ENCODE data around the gene HOPX.
A peak's percentile ranks its signal among the peaks of the same experiment; 100 is the strongest.

The HOPX gene

DNA sequence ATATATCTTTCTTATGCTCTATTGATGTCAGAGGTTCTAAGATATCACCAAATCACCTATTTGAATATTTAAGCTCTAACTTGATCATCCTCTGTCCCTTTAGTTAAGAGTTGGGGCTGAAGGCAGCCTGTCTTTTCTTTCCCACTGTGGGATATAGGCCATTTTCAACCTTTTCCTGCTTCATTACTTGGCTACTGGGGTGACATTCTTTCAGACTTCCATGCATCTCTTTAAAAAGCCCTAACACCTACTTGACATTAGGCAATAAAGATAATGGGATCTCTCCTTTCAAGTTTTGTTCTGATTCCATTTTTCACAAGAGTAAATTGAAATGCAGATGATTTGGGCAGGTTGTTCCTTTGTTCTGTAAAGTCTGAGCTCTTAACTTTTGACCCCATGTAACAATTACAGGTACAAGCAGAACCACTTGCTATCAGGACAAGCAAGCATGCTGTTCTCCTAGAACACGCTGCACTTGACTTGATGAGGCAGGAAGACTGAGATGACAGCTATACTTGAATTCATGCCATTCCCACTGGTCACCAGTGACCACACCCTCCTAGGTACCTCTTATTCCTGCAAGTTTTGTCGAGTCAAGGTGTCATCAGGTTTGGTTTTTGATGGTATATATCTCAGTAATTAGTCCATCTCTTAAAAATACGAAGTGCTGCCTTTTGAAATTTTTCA, 18.2 kb downstream of the HOPX start:
- Histone ChIP-seq H3K4me3 (ENCODE audit: low read length) (no peak overlapping the region), H3K4me1 (ENCODE audit: control insufficient read depth, insufficient read depth, low read length) (peaks cover 6% of the 10 kb centered on the region), H3K27ac (ENCODE audit: low read depth, low read length) (no peak overlapping the region), H3K36me3 (ENCODE audit: control insufficient read depth, insufficient read depth, low read length) (no peaks in the 10 kb centered on the region), H3K9ac (ENCODE audit: low read length) (no peak overlapping the region), H3K27me3 (ENCODE audit: control insufficient read depth, insufficient read depth, low read length) (no peaks in the 10 kb centered on the region)

DNA sequence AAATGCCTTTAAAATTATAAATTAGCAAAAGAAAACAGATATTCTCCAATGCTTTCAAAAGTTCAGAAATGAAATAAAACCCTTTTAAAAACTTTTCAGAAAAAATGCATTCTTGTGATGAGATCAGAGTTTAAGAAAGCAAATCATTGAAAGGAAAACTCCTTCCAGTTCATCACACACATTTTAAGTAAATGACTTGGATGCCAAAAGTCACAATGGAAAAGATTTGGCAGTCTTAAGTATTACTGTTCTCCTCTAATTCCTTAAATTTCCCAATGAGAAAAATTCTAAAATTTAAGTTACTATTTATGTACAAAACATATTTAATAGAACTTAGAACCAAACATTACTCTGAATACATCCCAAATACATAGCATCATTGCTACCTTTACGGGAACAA, 21.1 kb downstream of the HOPX start:
- no peak overlapping the region for H3K9ac ChIP-seq (ENCODE audit: low read length)
- peaks cover 13% of the 10 kb centered on the region for H3K4me1 ChIP-seq (ENCODE audit: control insufficient read depth, insufficient read depth, low read length)
- H3K27me3 ChIP-seq (ENCODE audit: control insufficient read depth, insufficient read depth, low read length): peaks cover 4% of the 10 kb centered on the region
- no peak overlapping the region for H3K4me3 ChIP-seq (ENCODE audit: low read length)
- H3K36me3 ChIP-seq (ENCODE audit: control insufficient read depth, insufficient read depth, low read length): no peaks in the 10 kb centered on the region
- no peak overlapping the region for H3K27ac ChIP-seq (ENCODE audit: low read depth, low read length)

DNA sequence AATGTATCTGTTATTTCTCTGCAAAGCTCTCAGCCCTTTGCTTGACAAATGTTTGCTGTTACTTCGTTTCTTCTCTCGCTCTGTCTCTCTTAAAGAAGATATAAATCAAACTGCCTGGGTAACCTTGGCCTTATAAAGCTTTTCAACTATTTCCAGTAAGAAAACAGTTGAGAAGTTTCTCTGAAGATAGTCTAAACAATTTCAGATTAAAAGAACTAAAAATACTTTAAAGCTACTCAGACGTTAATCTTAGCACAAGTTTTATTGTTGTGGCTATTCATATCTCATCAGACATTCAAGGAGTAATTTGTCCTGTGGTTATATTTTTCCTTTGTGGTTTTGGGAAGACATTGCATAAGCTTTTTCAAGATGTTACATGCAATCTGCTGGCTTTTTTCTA, 22.6 kb downstream of the HOPX start:
- H3K36me3 ChIP-seq (ENCODE audit: control insufficient read depth, insufficient read depth, low read length): no peaks in the 10 kb centered on the region
- H3K4me3 ChIP-seq (ENCODE audit: low read length): no peak overlapping the region
- H3K9ac ChIP-seq (ENCODE audit: low read length): no peak overlapping the region
- H3K27me3 ChIP-seq (ENCODE audit: control insufficient read depth, insufficient read depth, low read length): peaks cover 4% of the 10 kb centered on the region
- H3K4me1 ChIP-seq (ENCODE audit: control insufficient read depth, insufficient read depth, low read length): peaks cover 18% of the 10 kb centered on the region
- peak overlapping the region; percentile 40 for H3K27ac ChIP-seq (ENCODE audit: low read depth, low read length)

DNA sequence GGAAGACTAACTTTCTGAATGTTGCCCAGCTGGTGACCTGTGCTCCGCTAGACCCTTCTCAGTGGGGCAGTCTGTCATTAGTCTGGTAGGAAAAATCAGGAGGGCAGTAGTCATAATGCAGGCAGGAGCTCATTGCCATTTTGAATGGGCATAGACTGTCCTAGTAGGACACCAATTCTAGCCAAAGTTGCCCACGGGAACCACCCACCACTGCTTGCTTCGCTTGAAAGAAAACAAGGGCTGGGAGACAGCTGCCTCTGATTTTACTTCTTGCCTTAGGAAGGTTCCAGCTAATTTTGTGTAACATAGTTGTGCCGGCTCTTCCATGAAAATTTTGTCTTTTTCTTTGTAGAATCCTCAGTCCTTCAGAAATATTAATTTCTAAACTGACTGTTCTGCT, 23.3 kb downstream of the HOPX start:
- peaks cover 18% of the 10 kb centered on the region for H3K4me1 ChIP-seq (ENCODE audit: control insufficient read depth, insufficient read depth, low read length)
- H3K4me3 ChIP-seq (ENCODE audit: low read length): no peak overlapping the region
- H3K27me3 ChIP-seq (ENCODE audit: control insufficient read depth, insufficient read depth, low read length): peaks cover 4% of the 10 kb centered on the region
- H3K27ac ChIP-seq (ENCODE audit: low read depth, low read length): peak overlapping the region; percentile 40
- H3K9ac ChIP-seq (ENCODE audit: low read length): no peak overlapping the region
- no peaks in the 10 kb centered on the region for H3K36me3 ChIP-seq (ENCODE audit: control insufficient read depth, insufficient read depth, low read length)

DNA sequence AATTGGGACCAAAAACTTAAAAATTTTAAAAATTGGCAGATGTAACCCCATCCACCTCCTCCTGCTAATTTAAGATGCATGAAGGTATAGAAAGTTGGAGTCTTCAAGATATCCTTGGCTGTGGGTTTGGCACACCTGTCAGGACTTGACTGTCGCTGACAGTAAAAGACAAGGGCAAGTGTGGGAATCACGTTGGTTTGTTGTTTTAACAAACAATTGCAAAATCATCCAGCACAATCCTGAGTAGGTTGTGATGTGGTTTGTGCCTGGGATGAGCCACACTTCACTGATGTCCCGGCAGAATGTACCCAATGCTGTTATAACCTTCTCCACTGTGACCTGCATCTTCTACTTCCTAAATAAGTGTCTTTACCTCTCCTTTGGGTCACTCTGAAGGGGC, 24.0 kb downstream of the HOPX start:
- H3K4me3 ChIP-seq (ENCODE audit: low read length): no peak overlapping the region
- H3K9ac ChIP-seq (ENCODE audit: low read length): no peak overlapping the region
- H3K27me3 ChIP-seq (ENCODE audit: control insufficient read depth, insufficient read depth, low read length): peaks cover 4% of the 10 kb centered on the region
- no peak overlapping the region for H3K27ac ChIP-seq (ENCODE audit: low read depth, low read length)
- H3K4me1 ChIP-seq (ENCODE audit: control insufficient read depth, insufficient read depth, low read length): peaks cover 18% of the 10 kb centered on the region
- no peaks in the 10 kb centered on the region for H3K36me3 ChIP-seq (ENCODE audit: control insufficient read depth, insufficient read depth, low read length)

DNA sequence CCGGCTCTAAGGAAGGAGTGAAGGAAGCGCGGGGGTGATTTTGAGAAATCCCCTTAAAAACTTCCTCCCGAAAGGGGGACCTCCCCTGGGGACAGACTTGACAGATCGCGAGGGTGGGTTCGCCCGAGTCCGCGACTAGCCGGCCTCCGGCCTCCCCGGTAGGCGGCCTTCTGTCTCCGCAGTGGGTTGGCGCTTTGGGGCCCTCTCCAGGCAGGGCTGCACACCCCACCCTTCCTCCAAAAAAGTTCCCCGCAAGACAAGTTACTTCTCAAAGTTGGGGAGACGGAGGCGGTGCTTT, 24.8 kb downstream of the HOPX start:
- Histone ChIP-seq H3K27ac (ENCODE audit: low read depth, low read length) (peak overlapping the region; percentile 95), H3K9ac (ENCODE audit: low read length) (no peak overlapping the region), H3K4me3 (ENCODE audit: low read length) (peak overlapping the region; percentile 85), H3K36me3 (ENCODE audit: control insufficient read depth, insufficient read depth, low read length) (no peaks in the 10 kb centered on the region), H3K27me3 (ENCODE audit: control insufficient read depth, insufficient read depth, low read length) (peaks cover 4% of the 10 kb centered on the region), H3K4me1 (ENCODE audit: control insufficient read depth, insufficient read depth, low read length) (peaks cover 18% of the 10 kb centered on the region)

DNA sequence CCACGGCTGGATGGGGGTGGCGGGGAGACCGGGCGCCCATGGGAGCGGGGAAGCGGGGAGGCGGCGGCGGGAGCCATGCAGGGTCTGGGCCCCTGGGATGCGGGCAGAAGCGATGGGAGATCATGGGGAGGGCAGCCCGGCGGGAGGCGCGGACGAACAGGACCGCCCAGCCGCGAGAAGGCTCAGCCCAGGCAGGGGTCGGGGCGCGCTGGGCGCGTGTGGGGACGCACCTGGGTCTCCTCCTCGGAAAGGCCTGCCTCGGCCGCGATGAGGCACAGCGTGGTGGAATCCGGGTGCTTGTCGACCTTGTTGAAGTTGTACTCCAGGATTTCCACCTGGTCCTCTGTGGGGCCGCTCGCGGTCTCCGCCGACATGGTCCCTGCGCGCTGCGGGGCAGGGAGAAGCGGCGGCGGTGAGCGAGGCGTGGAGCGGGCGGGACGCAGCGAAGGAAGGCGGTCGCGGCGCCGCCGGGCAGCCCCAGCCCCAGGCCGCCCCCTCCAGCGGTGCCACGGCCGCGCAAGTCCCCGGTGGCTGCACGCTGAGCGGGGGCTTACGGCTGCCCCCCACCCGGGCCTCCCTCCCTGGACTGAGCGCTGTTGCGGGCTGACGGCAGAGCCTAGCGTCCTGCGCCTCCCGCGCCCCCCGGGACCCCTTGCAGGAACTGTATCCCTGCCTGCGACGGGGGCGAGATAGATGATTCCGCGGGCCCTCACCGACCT, 25.3 kb downstream of the HOPX start:
- peaks cover 4% of the 10 kb centered on the region for H3K27me3 ChIP-seq (ENCODE audit: control insufficient read depth, insufficient read depth, low read length)
- H3K4me1 ChIP-seq (ENCODE audit: control insufficient read depth, insufficient read depth, low read length): peaks cover 18% of the 10 kb centered on the region
- H3K36me3 ChIP-seq (ENCODE audit: control insufficient read depth, insufficient read depth, low read length): no peaks in the 10 kb centered on the region
- H3K27ac ChIP-seq (ENCODE audit: low read depth, low read length): peak overlapping the region; percentile 95
- peak overlapping the region; percentile 28 for H3K9ac ChIP-seq (ENCODE audit: low read length)
- H3K4me3 ChIP-seq (ENCODE audit: low read length): peak overlapping the region; percentile 85

DNA sequence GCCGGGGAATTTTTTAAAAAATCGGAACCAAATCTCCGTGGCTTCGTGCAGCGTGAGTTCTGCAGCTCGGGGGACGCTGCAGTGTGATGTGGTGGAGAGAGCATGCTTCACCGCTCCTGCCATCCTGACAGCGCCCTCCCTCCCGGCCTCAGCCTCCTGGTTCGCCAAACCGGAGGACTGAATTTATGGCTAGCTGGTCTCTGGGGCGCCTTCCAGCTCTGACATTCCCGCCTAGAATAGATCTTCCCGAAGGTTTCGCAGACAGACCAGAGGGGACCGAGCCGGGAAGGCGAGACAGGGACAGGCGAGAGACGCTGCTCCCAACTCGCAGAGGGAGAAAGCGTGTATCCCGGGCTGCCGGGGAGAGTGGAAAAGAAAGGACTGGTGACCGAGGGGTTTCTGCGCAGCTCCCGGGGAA, 25.9 kb downstream of the HOPX start:
- H3K4me3 ChIP-seq (ENCODE audit: low read length): peak overlapping the region; percentile 85
- H3K9ac ChIP-seq (ENCODE audit: low read length): no peak overlapping the region
- H3K4me1 ChIP-seq (ENCODE audit: control insufficient read depth, insufficient read depth, low read length): peaks cover 18% of the 10 kb centered on the region
- peak overlapping the region; percentile 95 for H3K27ac ChIP-seq (ENCODE audit: low read depth, low read length)
- H3K36me3 ChIP-seq (ENCODE audit: control insufficient read depth, insufficient read depth, low read length): no peaks in the 10 kb centered on the region
- H3K27me3 ChIP-seq (ENCODE audit: control insufficient read depth, insufficient read depth, low read length): peaks cover 4% of the 10 kb centered on the region

DNA sequence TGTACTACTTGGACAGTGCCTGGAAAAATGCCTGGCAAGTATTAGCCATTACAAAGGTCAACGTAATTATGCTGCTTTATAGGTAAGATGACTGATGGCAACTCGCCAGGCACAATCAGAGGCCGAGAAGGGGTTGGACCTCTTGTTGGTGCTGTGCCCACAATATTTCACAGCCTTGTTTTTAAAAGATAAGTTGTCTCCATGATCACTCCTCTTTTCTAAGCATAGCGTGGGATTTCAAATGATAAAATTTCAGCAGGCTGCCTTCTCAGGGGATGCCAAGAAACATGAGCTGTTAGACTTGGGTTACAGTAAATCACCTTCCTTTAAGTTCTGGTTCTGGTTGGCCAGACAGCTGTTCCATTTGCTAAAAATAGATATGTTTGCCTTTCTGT, 26.9 kb downstream of the HOPX start:
- Histone ChIP-seq H3K4me3 (ENCODE audit: low read length) (no peak overlapping the region), H3K4me1 (ENCODE audit: control insufficient read depth, insufficient read depth, low read length) (peaks cover 16% of the 10 kb centered on the region), H3K36me3 (ENCODE audit: control insufficient read depth, insufficient read depth, low read length) (no peaks in the 10 kb centered on the region), H3K27me3 (ENCODE audit: control insufficient read depth, insufficient read depth, low read length) (peaks cover 4% of the 10 kb centered on the region), H3K27ac (ENCODE audit: low read depth, low read length) (peak overlapping the region; percentile 95), H3K9ac (ENCODE audit: low read length) (no peak overlapping the region)

DNA sequence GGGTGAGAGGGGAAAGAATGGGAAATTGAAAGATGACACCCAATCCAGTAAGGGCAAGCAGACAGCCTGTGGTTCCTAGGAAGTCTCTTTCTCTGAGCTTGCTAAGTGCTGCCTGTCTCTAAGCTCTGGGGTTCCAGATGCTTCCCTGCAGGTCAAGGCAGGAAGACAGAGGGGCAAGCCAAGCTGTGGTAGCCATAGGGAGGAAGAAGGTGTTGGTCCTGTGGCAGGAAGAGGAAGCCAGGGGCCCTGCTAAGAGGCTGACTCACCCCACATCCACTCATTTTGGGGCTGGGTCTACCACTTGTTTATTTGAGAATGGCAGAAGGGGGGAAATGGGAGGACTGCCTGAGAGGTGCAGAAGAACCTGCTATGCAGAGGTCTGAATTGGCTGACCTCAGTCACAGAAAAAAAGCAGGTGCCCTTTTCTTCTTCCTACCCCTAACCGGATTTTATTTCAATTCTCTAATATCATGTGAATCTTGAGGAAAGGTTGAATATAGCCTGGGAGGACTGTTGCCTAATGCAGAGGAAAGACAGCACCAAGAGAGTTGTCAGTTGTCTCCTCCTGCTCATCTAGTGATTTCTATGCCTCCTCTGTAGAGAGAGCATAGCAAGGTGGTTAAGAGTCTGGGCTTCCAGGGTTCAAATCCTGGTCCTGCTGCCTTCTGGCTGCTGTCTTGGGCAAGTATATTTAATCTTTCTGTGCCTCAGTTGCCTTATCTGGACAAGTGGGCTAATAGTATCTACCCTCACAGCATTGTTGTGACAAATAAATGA, 27.4 kb downstream of the HOPX start:
- no peak overlapping the region for H3K9ac ChIP-seq (ENCODE audit: low read length)
- H3K4me3 ChIP-seq (ENCODE audit: low read length): no peak overlapping the region

DNA sequence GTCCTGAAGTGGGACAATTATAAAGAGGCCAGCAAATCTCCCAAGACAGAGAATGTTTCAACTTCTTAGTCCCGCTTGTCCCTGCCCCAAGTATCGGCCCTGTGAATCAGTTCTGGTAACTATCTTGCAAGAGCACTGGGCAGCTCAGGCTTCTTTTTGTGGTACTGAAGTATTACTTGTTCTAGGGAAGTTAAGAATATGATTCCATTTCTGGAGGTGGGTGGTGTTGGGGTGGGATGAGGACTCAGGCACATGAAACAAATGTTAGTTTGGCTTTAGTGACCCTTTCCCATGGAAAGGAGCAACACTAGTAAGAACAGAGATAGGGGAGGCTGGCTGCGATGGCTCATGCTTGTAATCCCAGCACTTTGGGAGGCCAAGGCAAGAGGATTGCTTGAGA, 28.9 kb downstream of the HOPX start:
- Histone ChIP-seq H3K9ac (ENCODE audit: low read length) (no peak overlapping the region), H3K27ac (ENCODE audit: low read depth, low read length) (no peak overlapping the region), H3K4me1 (ENCODE audit: control insufficient read depth, insufficient read depth, low read length) (peaks cover 9% of the 10 kb centered on the region), H3K36me3 (ENCODE audit: control insufficient read depth, insufficient read depth, low read length) (no peaks in the 10 kb centered on the region), H3K4me3 (ENCODE audit: low read length) (no peak overlapping the region), H3K27me3 (ENCODE audit: control insufficient read depth, insufficient read depth, low read length) (peaks cover 3% of the 10 kb centered on the region)

More for the DNA sequence above, 27.4 kb downstream of the HOPX start:
- Histone ChIP-seq H3K36me3 (ENCODE audit: control insufficient read depth, insufficient read depth, low read length) (no peaks in the 10 kb centered on the region), H3K27me3 (ENCODE audit: control insufficient read depth, insufficient read depth, low read length) (peaks cover 4% of the 10 kb centered on the region), H3K4me1 (ENCODE audit: control insufficient read depth, insufficient read depth, low read length) (peaks cover 14% of the 10 kb centered on the region), H3K27ac (ENCODE audit: low read depth, low read length) (peak overlapping the region; percentile 62)

DNA sequence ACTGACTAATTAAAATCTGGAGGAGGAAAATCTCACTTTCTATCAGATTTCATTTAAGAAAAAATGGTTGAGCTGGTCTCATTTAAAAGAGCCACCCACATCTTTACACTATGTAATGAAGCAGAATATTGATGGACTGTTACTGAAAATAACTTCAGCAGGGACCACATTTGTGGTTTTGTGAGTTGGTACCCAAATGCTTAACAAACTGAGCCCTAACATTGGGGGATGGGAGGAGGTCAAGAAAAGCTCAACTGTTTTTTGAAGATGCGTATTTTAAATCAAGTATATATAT, 30.1 kb downstream of the HOPX start:
- peaks cover 5% of the 10 kb centered on the region for H3K4me1 ChIP-seq (ENCODE audit: control insufficient read depth, insufficient read depth, low read length)
- no peak overlapping the region for H3K27ac ChIP-seq (ENCODE audit: low read depth, low read length)
- no peak overlapping the region for H3K9ac ChIP-seq (ENCODE audit: low read length)
- no peaks in the 10 kb centered on the region for H3K27me3 ChIP-seq (ENCODE audit: control insufficient read depth, insufficient read depth, low read length)
- no peaks in the 10 kb centered on the region for H3K36me3 ChIP-seq (ENCODE audit: control insufficient read depth, insufficient read depth, low read length)
- no peak overlapping the region for H3K4me3 ChIP-seq (ENCODE audit: low read length)
